ENCODE results near the gene MED13L. TPM values are rescaled to one million over a fixed set of nuclear protein-coding genes. Genes with fewer than 3 reads are reported as not detected.

Gene MED13L
- total and polyA plus RNA-seq, 12 donors, result 8.8 to 106 (median 73.8) TPM

GRCh38 chr12:116319898-116320621 is 42.6 kb upstream of the MED13L start:
- TF ChIP-seq POLR2A (IDR thresholded peaks at IDR 0.05) (no peak), CTCF (IDR thresholded peaks at IDR 0.05) (no peak)
- Histone ChIP-seq H3K36me3 (replicated peaks in 1 of 2) (no peaks in the 10 kb centered on the region), H3K27me3 (no peaks in the 10 kb centered on the region), H3K4me3 (no peak overlapping the region), H3K4me1 (replicated peaks in 1 of 2) (peaks cover 0 to 20% of the 10 kb centered on the region in 2 donors), H3K27ac (peak overlapping the region in 3 of 5 donors; percentile 11 to 83 (median 68)), H3K9me3 (replicated peaks in 1 of 3) (no peaks in the 10 kb centered on the region)
- WGBS, 4 donors, result 41 to 51% (median 49%) methylated on average over 16 of the region's 16 CpGs
- intact Hi-C loops (cut with DNase I), result no loop called here
- DNase-seq, result peak; percentile 22 to 75 (median 41)

GRCh38 chr12:116319233-116319897 is 41.9 kb upstream of the MED13L start:
- 71 to 79% (median 74%) methylated on average over 14 of the region's 14 CpGs for WGBS, 4 donors
- no peak for DNase-seq

DNA sequence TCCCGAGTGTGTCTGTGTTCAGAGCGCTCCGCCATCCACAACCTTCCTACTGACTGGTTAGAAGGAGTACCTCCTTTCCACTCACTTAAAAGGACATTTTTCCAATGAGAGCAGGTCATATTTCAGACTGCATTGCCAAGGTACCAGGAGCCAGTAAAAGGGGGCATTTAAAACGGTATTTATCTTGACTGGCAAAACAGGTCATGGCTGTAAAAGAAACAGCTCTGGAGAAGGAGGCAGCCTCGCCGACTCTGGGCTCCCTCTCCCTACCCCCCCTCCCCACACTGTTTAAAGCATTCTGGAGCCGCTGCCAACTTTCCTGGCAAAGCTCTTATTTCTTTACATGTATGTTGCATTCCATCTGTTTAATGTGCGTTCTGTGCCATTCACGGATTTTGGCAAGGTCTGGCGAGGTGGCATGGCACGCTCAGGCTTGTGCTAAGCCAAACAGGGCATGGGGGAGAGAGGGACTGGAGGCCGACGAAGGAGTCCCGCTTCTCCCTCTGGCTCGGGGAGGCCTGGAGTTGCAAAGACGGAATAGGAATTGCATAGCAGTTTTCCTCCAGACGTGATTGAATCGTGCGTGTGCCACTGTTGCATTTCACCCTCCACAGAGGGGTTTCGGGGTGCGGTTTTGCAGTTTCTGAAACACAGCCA is 41.2 kb upstream of the MED13L start:
- DNase-seq, result no peak
- Histone ChIP-seq H3K27ac (peak overlapping the region in 1 of 5 donors; percentile 14), H3K4me1 (replicated peaks in 1 of 2) (peaks cover 0 to 20% of the 10 kb centered on the region in 2 donors), H3K4me3 (no peak overlapping the region), H3K9me3 (replicated peaks in 1 of 3) (no peaks in the 10 kb centered on the region), H3K36me3 (replicated peaks in 1 of 2) (no peaks in the 10 kb centered on the region), H3K27me3 (no peaks in the 10 kb centered on the region)
- WGBS, 4 donors, result 80 to 85% (median 83%) methylated on average over 21 of the region's 21 CpGs
- TF ChIP-seq CTCF (IDR thresholded peaks at IDR 0.05) (no peak), POLR2A (IDR thresholded peaks at IDR 0.05) (no peak)
- intact Hi-C loops (cut with DNase I), result no loop called here

More at GRCh38 chr12:116319233-116319897, 41.9 kb upstream of the MED13L start:
- peaks cover 0 to 20% of the 10 kb centered on the region in 2 donors for H3K4me1 ChIP-seq (replicated peaks in 1 of 2)
- H3K4me3 ChIP-seq, result no peak overlapping the region
- H3K36me3 ChIP-seq (replicated peaks in 1 of 2), result no peaks in the 10 kb centered on the region
- intact Hi-C loops (cut with DNase I), result no loop called here
- TF ChIP-seq CTCF (IDR thresholded peaks at IDR 0.05) (no peak), POLR2A (IDR thresholded peaks at IDR 0.05) (no peak)
- no peaks in the 10 kb centered on the region for H3K27me3 ChIP-seq
- no peaks in the 10 kb centered on the region for H3K9me3 ChIP-seq (replicated peaks in 1 of 3)
- H3K27ac ChIP-seq, result peak overlapping the region in 2 of 5 donors; percentile 62 to 68

DNA sequence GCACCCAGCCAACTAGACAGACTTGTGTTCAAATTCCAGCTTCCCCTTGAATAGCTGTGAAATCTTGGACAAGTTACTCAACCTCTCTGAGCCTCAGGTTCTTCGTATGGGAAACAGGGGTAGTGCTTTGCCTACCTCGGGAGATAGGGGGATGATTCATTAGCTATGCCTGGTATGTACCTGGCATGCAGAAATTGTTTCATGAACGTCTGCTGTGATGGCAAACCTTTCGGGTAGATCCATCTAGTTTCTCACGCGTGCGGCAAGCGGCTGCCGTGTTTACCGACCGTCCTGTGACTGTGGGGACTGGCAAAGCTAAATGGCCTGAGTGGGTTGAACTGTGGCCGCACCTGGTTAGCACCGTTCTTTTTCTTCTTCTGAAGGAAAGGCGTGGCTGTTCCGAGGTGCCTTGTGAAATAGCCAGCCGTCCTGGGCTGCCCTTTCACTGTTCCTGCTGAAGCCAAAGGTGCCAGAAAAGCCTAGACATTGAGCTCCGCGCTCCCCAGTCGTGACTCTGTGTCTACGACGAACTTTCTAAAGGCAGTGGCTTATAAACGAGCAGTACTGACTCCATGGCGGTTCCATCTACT is 40.6 kb upstream of the MED13L start:
- H3K27me3 ChIP-seq, result no peaks in the 10 kb centered on the region
- no peak overlapping the region for H3K4me3 ChIP-seq
- 79 to 87% (median 83%) methylated on average over 21 to 23 of the region's 23 CpGs for WGBS, 4 donors
- TF ChIP-seq POLR2A (IDR thresholded peaks at IDR 0.05) (no peak), CTCF (IDR thresholded peaks at IDR 0.05) (no peak)
- H3K36me3 ChIP-seq (replicated peaks in 1 of 2), result no peaks in the 10 kb centered on the region
- DNase-seq, result no peak
- H3K27ac ChIP-seq, result no peak overlapping the region
- H3K4me1 ChIP-seq (replicated peaks in 1 of 2), result peaks cover 0 to 20% of the 10 kb centered on the region in 2 donors
- no peaks in the 10 kb centered on the region for H3K9me3 ChIP-seq (replicated peaks in 1 of 3)
- intact Hi-C loops (cut with DNase I), result no loop called here
